Hepatocyte (in vitro differentiated cells): Measurements from ENCODE around the gene GPR149. TPM values are rescaled to one million over a fixed set of nuclear protein-coding genes. Genes with fewer than 3 reads are reported as not detected.

Experiments used
- DNase-seq: peaks from one replicate; pipeline ENCODE4 v3.0.0-alpha.2; 2016; ENCODE audit warnings: low spot score
- H2AFZ ChIP-seq: fragments of 200-600 bp; sonication (generic); 2 replicates; pipeline ENCODE4 v1.6.0; 2016; ENCODE audit warnings: antibody characterized with exemption, mild to moderate bottlenecking
- H3K27ac ChIP-seq: fragments of 200-600 bp; sonication (generic); 2 replicates; pipeline ENCODE4 v1.5.1; 2016; ENCODE audit warnings: mild to moderate bottlenecking
- H3K27me3 ChIP-seq: fragments of 200-600 bp; sonication (generic); 2 replicates; pipeline ENCODE4 v1.6.1; 2016
- H3K36me3 ChIP-seq: fragments of 200-600 bp; sonication (generic); replicated peaks from 2 replicates; pipeline ENCODE4 v1.5.1; 2016; ENCODE audit warnings: low read depth; ENCODE audit not compliant: insufficient read depth
- H3K4me1 ChIP-seq: fragments of 200-600 bp; sonication (generic); 2 replicates; pipeline ENCODE4 v1.5.1; 2016; ENCODE audit warnings: mild to moderate bottlenecking, moderate library complexity; ENCODE audit not compliant: insufficient read depth
- H3K4me2 ChIP-seq: fragments of 200-600 bp; sonication (generic); 2 replicates; pipeline ENCODE4 v1.6.0; 2016
- H3K4me3 ChIP-seq: fragments of 200-600 bp; sonication (generic); 2 replicates; pipeline ENCODE4 v1.5.1; 2016; ENCODE audit warnings: mild to moderate bottlenecking
- H3K79me2 ChIP-seq: fragments of 200-600 bp; sonication (generic); 2 replicates; pipeline ENCODE4 v1.6.0; 2017; ENCODE audit warnings: mild to moderate bottlenecking
- H3K9me2 ChIP-seq: fragments of 200-600 bp; sonication (generic); replicated peaks from 2 replicates; pipeline ENCODE4 v1.6.0; 2017; ENCODE audit warnings: mild to moderate bottlenecking; ENCODE audit not compliant: insufficient read depth
- H3K9me3 ChIP-seq: fragments of 200-600 bp; sonication (generic); 2 replicates; pipeline ENCODE4 v1.5.1; 2016; ENCODE audit warnings: low read depth, mild to moderate bottlenecking
- H4K20me1 ChIP-seq: fragments of 200-600 bp; sonication (generic); 2 replicates; pipeline ENCODE4 v1.6.0; 2016; ENCODE audit warnings: mild to moderate bottlenecking; ENCODE audit not compliant: insufficient read depth, poor library complexity, severe bottlenecking
- CTCF ChIP-seq: fragments of 200-600 bp; sonication (generic); IDR thresholded peaks from 2 replicates; pipeline ENCODE4 v1.5.1; 2016; ENCODE audit warnings: antibody characterized with exemption, mild to moderate bottlenecking; ENCODE audit not compliant: poor library complexity
- EZH2 ChIP-seq: fragments of 200-600 bp; sonication (generic); IDR thresholded peaks from 2 replicates; pipeline ENCODE4 v1.6.1; 2016; ENCODE audit warnings: antibody characterized with exemption, mild to moderate bottlenecking, borderline replicate concordance
- EZH2phosphoT487 ChIP-seq: fragments of 200-600 bp; sonication (generic); IDR thresholded peaks from one replicate; pipeline ENCODE4 v1.6.1; 2018; ENCODE audit warnings: antibody characterized with exemption, mild to moderate bottlenecking, low read depth, moderate library complexity; ENCODE audit not compliant: unreplicated experiment, severe bottlenecking
- WGBS: methylation state at CpG from one replicate; pipeline ENCODE4 v1.1.6; 2016; ENCODE audit warnings: low lambda C conversion rate; ENCODE audit errors: missing lambda C conversion rate; 5-methylcytosine and 5-hydroxymethylcytosine counted together
- polyA plus RNA-seq: library from polyadenylated mRNA; unstranded; fragments of >200 nt; fragmentation: Nextera tagmentation; extraction: Ambion mirVana; gene quantifications from 2 replicates; pipeline ENCODE4 v1.2.1, GENCODE V29; 2016
- total RNA-seq: library from RNA; depleted of rRNA; stranded (reverse); fragments of >200 nt; gene quantifications from 2 replicates; pipeline ENCODE4 v1.2.3, GENCODE V29; 2014

Gene GPR149
- total and polyA plus RNA-seq, 2 experiments from 2014 or later: not detected

GRCh38 chr3:154310840-154311239, 119.2 kb downstream of the GPR149 start:
- no peak overlapping the region for H2AFZ ChIP-seq
- H4K20me1 ChIP-seq: no peaks in the 10 kb centered on the region
- TF ChIP-seq EZH2: no peak
- TF ChIP-seq EZH2phosphoT487: no peak
- no peak for TF ChIP-seq CTCF
- no peaks in the 10 kb centered on the region for H3K9me3 ChIP-seq
- H3K4me1 ChIP-seq: no peaks in the 10 kb centered on the region
- H3K36me3 ChIP-seq: no peaks in the 10 kb centered on the region
- no peak overlapping the region for H3K27ac ChIP-seq
- no peak for DNase-seq
- no peak overlapping the region for H3K4me2 ChIP-seq
- no peak overlapping the region for H3K4me3 ChIP-seq
- no peaks in the 10 kb centered on the region for H3K27me3 ChIP-seq
- H3K79me2 ChIP-seq: peaks cover 28% of the 10 kb centered on the region
- no peaks in the 10 kb centered on the region for H3K9me2 ChIP-seq

GRCh38 chr3:154307363-154307762, 122.6 kb downstream of the GPR149 start:
- Histone ChIP-seq H3K27me3 (no peaks in the 10 kb centered on the region), H3K9me2 (no peaks in the 10 kb centered on the region)
- no peak for DNase-seq

GRCh38 chr3:154304936-154305335, 125.1 kb downstream of the GPR149 start:
- H3K36me3 ChIP-seq: peaks cover 3% of the 10 kb centered on the region
- H2AFZ ChIP-seq: no peak overlapping the region
- no peaks in the 10 kb centered on the region for H3K9me2 ChIP-seq
- H4K20me1 ChIP-seq: no peaks in the 10 kb centered on the region
- H3K4me1 ChIP-seq: no peaks in the 10 kb centered on the region
- TF ChIP-seq EZH2phosphoT487 (no peak), CTCF (no peak), EZH2 (no peak)
- H3K27me3 ChIP-seq: no peaks in the 10 kb centered on the region
- no peak overlapping the region for H3K4me3 ChIP-seq
- no peak overlapping the region for H3K27ac ChIP-seq
- H3K9me3 ChIP-seq: no peaks in the 10 kb centered on the region
- no peak for DNase-seq
- no peak overlapping the region for H3K4me2 ChIP-seq
- peaks cover 7% of the 10 kb centered on the region for H3K79me2 ChIP-seq
- 99% methylated on average over 3 of the region's 3 CpGs for WGBS

More at GRCh38 chr3:154307363-154307762, 122.6 kb downstream of the GPR149 start:
- H3K79me2 ChIP-seq: peaks cover 7% of the 10 kb centered on the region
- H3K4me3 ChIP-seq: no peak overlapping the region
- H3K9me3 ChIP-seq: no peaks in the 10 kb centered on the region
- H3K27ac ChIP-seq: no peak overlapping the region
- H4K20me1 ChIP-seq: no peaks in the 10 kb centered on the region
- no peak overlapping the region for H3K4me2 ChIP-seq
- no peaks in the 10 kb centered on the region for H3K4me1 ChIP-seq
- H2AFZ ChIP-seq: no peak overlapping the region
- H3K36me3 ChIP-seq: peaks cover 3% of the 10 kb centered on the region
- TF ChIP-seq EZH2phosphoT487 (no peak), EZH2 (no peak), CTCF (no peak)

GRCh38 chr3:154304116-154304786, 125.7 kb downstream of the GPR149 start:
- Histone ChIP-seq H3K27ac (no peak overlapping the region), H3K36me3 (peaks cover 3% of the 10 kb centered on the region), H3K9me3 (no peaks in the 10 kb centered on the region), H3K4me2 (no peak overlapping the region), H2AFZ (no peak overlapping the region), H3K4me3 (no peak overlapping the region), H3K79me2 (peaks cover 7% of the 10 kb centered on the region), H4K20me1 (no peaks in the 10 kb centered on the region), H3K4me1 (no peaks in the 10 kb centered on the region), H3K27me3 (no peaks in the 10 kb centered on the region), H3K9me2 (no peaks in the 10 kb centered on the region)
- TF ChIP-seq EZH2phosphoT487 (no peak), EZH2 (no peak), CTCF (no peak)
- no peak for DNase-seq
